Small intestine (tissue), 7 donors: ENCODE results near the gene SOX6. TPM values are rescaled to one million over a fixed set of nuclear protein-coding genes. Genes with fewer than 3 reads are reported as not detected.
A peak's percentile ranks its signal among the peaks of the same experiment; 100 is the strongest.
"Not testable (repeated sequence)": the region's sequence is repeated elsewhere in the genome, so short reads cannot be mapped to it uniquely, and the experiment has no call there.

Experiments
- DNase-seq, 2 donors: peaks; one replicate each; pipeline versions ENCODE4 v3.0.0 to v3.0.0-alpha.2; 2013
- FAIRE-seq: peaks from 2 replicates; lab custom pipeline; 2012; peaks lifted over from hg19 to GRCh38; lab: Jason Lieb, UNC
- H3K27ac ChIP-seq, 3 donors: one replicate each; pipeline ENCODE4 v1.5.1; 2013; ENCODE audit warnings: low read length in 2 of 3, mild to moderate bottlenecking in 2 of 3, control low read depth in 1 of 3, inconsistent platforms in 1 of 3, low read depth in 1 of 3, moderate library complexity in 1 of 3
- H3K27me3 ChIP-seq, 3 donors: one replicate each; pipeline ENCODE4 v1.6.1; 2013; ENCODE audit warnings: low read length in 3 of 3, inconsistent platforms in 1 of 3; ENCODE audit not compliant: control insufficient read depth in 3 of 3, insufficient read depth in 3 of 3
- H3K36me3 ChIP-seq, 3 donors: one replicate each; pipeline ENCODE4 v1.6.1; 2013; ENCODE audit warnings: low read length in 3 of 3, inconsistent platforms in 1 of 3, low read depth in 1 of 3, mild to moderate bottlenecking in 1 of 3, moderate library complexity in 1 of 3; ENCODE audit not compliant: control insufficient read depth in 3 of 3, insufficient read depth in 2 of 3
- H3K4me1 ChIP-seq, 3 donors: one replicate each; pipeline ENCODE4 v1.6.1; 2013; ENCODE audit warnings: low read length in 2 of 3, inconsistent platforms in 1 of 3, low read depth in 1 of 3, mild to moderate bottlenecking in 1 of 3, moderate library complexity in 1 of 3; ENCODE audit not compliant: control insufficient read depth in 3 of 3, insufficient read depth in 2 of 3
- H3K4me3 ChIP-seq, 3 donors: one replicate each; pipeline ENCODE4 v1.5.1; 2013; ENCODE audit warnings: low read length in 3 of 3, control low read depth in 1 of 3, inconsistent platforms in 1 of 3, low read depth in 1 of 3, mild to moderate bottlenecking in 1 of 3, moderate library complexity in 1 of 3
- H3K9me3 ChIP-seq, 2 donors: one replicate each; pipeline ENCODE4 v1.6.1; 2013; ENCODE audit warnings: low read depth in 1 of 2, low read length in 1 of 2; ENCODE audit not compliant: control insufficient read depth in 2 of 2, insufficient read depth in 1 of 2
- whole genome bisulfite sequencing, 3 donors: extraction: QIAGEN DNeasy Blood & Tissue Kit; methylation state at CpG; one replicate each; pipeline ENCODE4 v1.1.7; 2013; 5-methylcytosine and 5-hydroxymethylcytosine counted together
- polyA plus RNA-seq, 4 donors: library from polyadenylated mRNA; stranded (reverse) in 3 of 4; unstranded in 1 of 4; fragments of 200-250 nt in 3 of 4; fragments of 120-200 nt in 1 of 4; gene quantifications; one replicate each; pipeline versions ENCODE4 v1.2.1 to v1.2.3, GENCODE V29; 2013
- donor health status: healthy with polysubstance abuse.
- donor health status: control.
- donor health status: control.
- donor health status: Bipolar disorder and iron deficiency.
- donor health status: healthy.

SOX6 gene
- polyA plus RNA-seq, 4 donors: 4.6 to 52.4 (median 7.7) TPM

DNA sequence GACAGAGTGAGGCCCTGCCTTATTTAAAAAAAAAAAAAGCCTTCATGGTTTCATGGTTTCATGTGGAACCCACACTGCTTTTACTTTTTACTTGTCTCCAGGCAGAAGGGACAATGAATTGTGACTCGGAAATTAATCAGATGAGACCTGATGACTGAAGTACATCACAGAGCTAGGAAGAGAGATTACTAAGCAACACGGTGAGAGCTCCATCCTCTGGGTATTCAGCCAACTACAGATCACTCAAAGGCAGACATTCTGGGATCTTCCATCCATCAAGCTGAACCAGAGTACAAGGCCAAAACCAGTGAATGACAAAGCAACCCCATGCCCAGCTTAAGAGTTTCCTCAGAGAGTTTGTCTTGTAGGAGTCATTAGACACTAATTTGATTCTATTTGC lies 433.2 kb downstream of the SOX6 start:
- FAIRE-seq: no peak

DNA sequence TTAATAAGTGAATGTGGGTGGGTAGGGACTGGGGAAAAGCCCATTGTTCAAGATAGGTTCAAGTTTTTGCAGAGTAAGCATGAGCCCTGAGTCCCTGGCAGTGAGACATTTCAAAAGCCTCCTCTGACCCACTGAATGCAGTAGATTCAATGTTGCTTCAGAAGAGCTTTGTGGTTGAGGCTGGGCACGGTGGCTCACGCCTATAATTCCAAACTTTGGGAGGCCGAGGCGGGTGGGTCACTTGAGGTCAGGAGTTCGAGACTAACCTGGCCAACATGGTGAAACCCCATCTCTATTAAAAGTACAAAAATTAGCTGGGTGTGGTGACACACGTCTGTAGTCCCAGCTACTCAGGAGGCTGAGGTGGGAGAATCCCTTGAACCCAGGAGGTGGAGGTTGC lies 433.6 kb downstream of the SOX6 start:
- H3K9me3 ChIP-seq, H3K36me3 ChIP-seq, H3K27me3 ChIP-seq, H3K4me1 ChIP-seq, DNase-seq, FAIRE-seq, H3K4me3 ChIP-seq, H3K27ac ChIP-seq: not testable (repeated sequence)
- 81 to 88% (median 87%) methylated on average over 6 of the region's 6 CpGs for WGBS, 3 donors

More for the DNA sequence above, 433.2 kb downstream of the SOX6 start:
- Histone ChIP-seq H3K27ac (no peak overlapping the region), H3K36me3 (no peaks in the 10 kb centered on the region), H3K4me1 (no peaks in the 10 kb centered on the region), H3K9me3 (no peaks in the 10 kb centered on the region), H3K27me3 (no peaks in the 10 kb centered on the region), H3K4me3 (no peak overlapping the region)
- WGBS, 3 donors: 51 to 63% (median 62%) methylated on average over 2 of the region's 2 CpGs
- DNase-seq: no peak

GRCh38 chr11:15920856-15921629 lies 435.3 kb downstream of the SOX6 start:
- no peaks in the 10 kb centered on the region for H3K4me1 ChIP-seq
- FAIRE-seq: no peak
- no peaks in the 10 kb centered on the region for H3K27me3 ChIP-seq
- no peaks in the 10 kb centered on the region for H3K36me3 ChIP-seq
- no peak for DNase-seq
- no peak overlapping the region for H3K4me3 ChIP-seq
- no peaks in the 10 kb centered on the region for H3K9me3 ChIP-seq
- 82 to 89% (median 88%) methylated on average over 6 of the region's 6 CpGs for WGBS, 3 donors
- H3K27ac ChIP-seq: no peak overlapping the region

GRCh38 chr11:15918674-15919073 lies 437.7 kb downstream of the SOX6 start:
- Histone ChIP-seq H3K9me3 (peaks cover 0 to 4% of the 10 kb centered on the region in 2 donors), H3K4me1 (no peaks in the 10 kb centered on the region), H3K27ac (no peak overlapping the region), H3K36me3 (no peaks in the 10 kb centered on the region), H3K27me3 (no peaks in the 10 kb centered on the region), H3K4me3 (no peak overlapping the region)
- WGBS, 3 donors: 59 to 82% (median 71%) methylated on average over 1 of the region's 1 CpG
- FAIRE-seq (no peak), DNase-seq (no peak)

DNA sequence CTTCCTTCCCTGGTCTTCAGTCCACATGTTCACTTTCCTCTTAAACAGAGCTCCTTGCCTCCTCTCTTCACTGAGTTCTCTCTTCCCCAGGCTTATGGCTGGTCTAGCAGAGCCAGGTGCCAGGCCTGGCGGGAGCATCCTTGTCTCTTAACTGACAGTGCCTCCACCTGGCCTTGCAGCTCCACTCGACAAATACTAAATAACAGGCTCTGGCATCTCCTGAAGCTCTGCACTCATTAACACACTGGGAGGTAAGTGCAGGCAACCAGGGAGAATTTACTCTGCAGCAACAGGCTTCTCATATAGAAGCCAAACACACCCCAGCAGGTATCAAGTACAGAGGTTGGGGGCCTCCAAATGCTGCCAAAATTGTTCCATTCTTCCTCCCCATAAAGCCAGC lies 438.1 kb downstream of the SOX6 start:
- 79 to 88% (median 86%) methylated on average over 2 of the region's 2 CpGs for WGBS, 3 donors
- FAIRE-seq: no peak
- peaks cover 0 to 4% of the 10 kb centered on the region in 2 donors for H3K9me3 ChIP-seq

More for the DNA sequence above, 438.1 kb downstream of the SOX6 start:
- Histone ChIP-seq H3K27me3 (no peaks in the 10 kb centered on the region), H3K4me1 (no peaks in the 10 kb centered on the region), H3K36me3 (no peaks in the 10 kb centered on the region), H3K27ac (no peak overlapping the region), H3K4me3 (no peak overlapping the region)
- peak in 1 of 2 donors; percentile 32 for DNase-seq
